A549 (cell line): ENCODE data around the gene CCDC169.

Source experiments
- BHLHE40 ChIP-seq: IDR thresholded peaks from 2 replicates; pipeline ENCODE4 v1.6.1; 2012; ENCODE audit warnings: low read depth, low read length, inconsistent platforms
- CBX2 ChIP-seq: fragments of 200-600 bp; sonication (generic); IDR thresholded peaks from 2 replicates; pipeline ENCODE4 v1.6.1; 2016; ENCODE audit warnings: low read depth, mild to moderate bottlenecking, borderline replicate concordance
- CHD2 ChIP-seq: fragments of 150-350 bp; IDR thresholded peaks from 2 replicates; pipeline ENCODE4 v1.6.1; 2014; ENCODE audit warnings: low read length; ENCODE audit not compliant: partially characterized antibody
- CTCF ChIP-seq: fragments of >200 bp; sonication (Bioruptor Twin); formaldehyde crosslinking; IDR thresholded peaks from 3 replicates; pipeline ENCODE4 v1.5.1; 2016
- EP300 ChIP-seq, 2 experiments: fragments of >200 bp; sonication (Bioruptor Twin); formaldehyde crosslinking; IDR thresholded peaks; 2 replicates in 1 of 2; 3 replicates in 1 of 2; pipeline ENCODE4 v1.6.1; 2016 to 2017
- JUNB ChIP-seq: fragments of >200 bp; sonication (Bioruptor Twin); formaldehyde crosslinking; IDR thresholded peaks from 2 replicates; pipeline ENCODE4 v1.6.1; 2016
- KDM1A ChIP-seq: fragments of 200-600 bp; sonication (generic); IDR thresholded peaks from 2 replicates; pipeline ENCODE4 v1.6.1; 2016; ENCODE audit warnings: low read depth, mild to moderate bottlenecking
- MAX ChIP-seq: IDR thresholded peaks from 2 replicates; pipeline ENCODE4 v1.6.1; 2012
- MAZ ChIP-seq: fragments of 150-350 bp; IDR thresholded peaks from 2 replicates; pipeline ENCODE4 v1.6.1; 2014; ENCODE audit warnings: antibody characterized with exemption, low read depth, low read length, borderline replicate concordance
- MYC ChIP-seq: IDR thresholded peaks from 2 replicates; pipeline ENCODE4 v1.6.1; 2012; ENCODE audit warnings: mild to moderate bottlenecking, inconsistent platforms, low read length, improper control_type of control experiment, borderline replicate concordance
- PHF8 ChIP-seq: fragments of 200-600 bp; sonication (generic); IDR thresholded peaks from 2 replicates; pipeline ENCODE4 v1.6.1; 2016; ENCODE audit warnings: low read depth, mild to moderate bottlenecking, antibody characterized with exemption, moderate library complexity, borderline replicate concordance
- POLR2A ChIP-seq: IDR thresholded peaks from 2 replicates; pipeline ENCODE4 v1.6.1; 2012; ENCODE audit warnings: mild to moderate bottlenecking, low read length
- RCOR1 ChIP-seq: fragments of 150-350 bp; IDR thresholded peaks from 2 replicates; pipeline ENCODE4 v1.6.1; 2014; ENCODE audit warnings: antibody characterized with exemption, low read length, low read depth
- ZFP36 ChIP-seq: fragments of 450-650 bp; IDR thresholded peaks from 2 replicates; pipeline ENCODE4 v1.6.1; 2014; ENCODE audit warnings: borderline replicate concordance; ENCODE audit not compliant: partially characterized antibody

GRCh38 chr13:36332986-36333385 lies 35.4 kb upstream of the CCDC169 start:
- no peak for TF ChIP-seq CTCF
- no peak for TF ChIP-seq JUNB
- no peak for TF ChIP-seq MYC
- no peak for TF ChIP-seq CBX2
- TF ChIP-seq POLR2A = no peak
- no peak for TF ChIP-seq PHF8
- no peak for TF ChIP-seq MAX
- no peak for TF ChIP-seq RCOR1
- no peak for TF ChIP-seq ZFP36
- TF ChIP-seq BHLHE40 = no peak
- no peak for TF ChIP-seq EP300 (IDR thresholded peaks at IDR 0.05)
- no peak for TF ChIP-seq CHD2
- no peak for TF ChIP-seq MAZ
- TF ChIP-seq KDM1A = no peak
